ENCODE measurements around the gene ZNF740.

DNA sequence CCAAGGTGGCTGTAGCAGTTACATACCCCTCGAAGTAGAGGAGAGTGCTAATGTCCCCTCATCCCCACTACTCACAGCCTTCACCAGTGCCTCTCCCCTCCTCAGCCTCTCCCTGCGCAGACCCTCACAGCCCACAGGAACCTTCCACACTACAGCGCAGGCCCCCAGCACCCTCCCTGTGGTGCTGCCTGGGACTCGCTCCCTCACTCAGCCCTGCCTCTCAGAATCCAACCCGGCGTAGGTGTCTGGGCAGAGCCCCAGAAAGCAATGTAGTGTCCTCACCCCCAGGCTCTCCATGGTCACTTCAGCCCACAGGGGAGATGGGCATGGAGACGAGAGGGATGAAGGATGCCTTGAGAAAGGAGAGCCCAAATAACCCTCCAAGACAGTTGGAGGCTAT lies 10.9 kb upstream of the ZNF740 start:
- TF ChIP-seq, protein P1, sequence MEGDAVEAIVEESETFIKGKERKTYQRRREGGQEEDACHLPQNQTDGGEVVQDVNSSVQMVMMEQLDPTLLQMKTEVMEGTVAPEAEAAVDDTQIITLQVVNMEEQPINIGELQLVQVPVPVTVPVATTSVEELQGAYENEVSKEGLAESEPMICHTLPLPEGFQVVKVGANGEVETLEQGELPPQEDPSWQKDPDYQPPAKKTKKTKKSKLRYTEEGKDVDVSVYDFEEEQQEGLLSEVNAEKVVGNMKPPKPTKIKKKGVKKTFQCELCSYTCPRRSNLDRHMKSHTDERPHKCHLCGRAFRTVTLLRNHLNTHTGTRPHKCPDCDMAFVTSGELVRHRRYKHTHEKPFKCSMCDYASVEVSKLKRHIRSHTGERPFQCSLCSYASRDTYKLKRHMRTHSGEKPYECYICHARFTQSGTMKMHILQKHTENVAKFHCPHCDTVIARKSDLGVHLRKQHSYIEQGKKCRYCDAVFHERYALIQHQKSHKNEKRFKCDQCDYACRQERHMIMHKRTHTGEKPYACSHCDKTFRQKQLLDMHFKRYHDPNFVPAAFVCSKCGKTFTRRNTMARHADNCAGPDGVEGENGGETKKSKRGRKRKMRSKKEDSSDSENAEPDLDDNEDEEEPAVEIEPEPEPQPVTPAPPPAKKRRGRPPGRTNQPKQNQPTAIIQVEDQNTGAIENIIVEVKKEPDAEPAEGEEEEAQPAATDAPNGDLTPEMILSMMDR (IDR thresholded peaks at IDR 0.05; ENCODE audit: control extremely low read depth in 1 of 3, insufficient read depth in 1 of 3, low read depth in 1 of 3, low read length in 3 of 3), result no peak
- no peak for TF ChIP-seq SP1 (IDR thresholded peaks at IDR 0.05; ENCODE audit: low read depth, low read length)
- TF ChIP-seq EP300 (IDR thresholded peaks at IDR 0.05; ENCODE audit: borderline replicate concordance in 1 of 2, low read depth in 2 of 2, low read length in 2 of 2), result no peak
- TF ChIP-seq JUND (IDR thresholded peaks at IDR 0.05; ENCODE audit: low read length), result no peak
- TF ChIP-seq SRF (IDR thresholded peaks at IDR 0.05; ENCODE audit: low read depth, low read length), result no peak
- TF ChIP-seq, protein P2, sequence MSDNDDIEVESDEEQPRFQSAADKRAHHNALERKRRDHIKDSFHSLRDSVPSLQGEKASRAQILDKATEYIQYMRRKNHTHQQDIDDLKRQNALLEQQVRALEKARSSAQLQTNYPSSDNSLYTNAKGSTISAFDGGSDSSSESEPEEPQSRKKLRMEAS (IDR thresholded peaks at IDR 0.05), result no peak
- TF ChIP-seq CEBPB (IDR thresholded peaks at IDR 0.05; ENCODE audit: low read depth, low read length), result no peak
- TF ChIP-seq, protein P3, sequence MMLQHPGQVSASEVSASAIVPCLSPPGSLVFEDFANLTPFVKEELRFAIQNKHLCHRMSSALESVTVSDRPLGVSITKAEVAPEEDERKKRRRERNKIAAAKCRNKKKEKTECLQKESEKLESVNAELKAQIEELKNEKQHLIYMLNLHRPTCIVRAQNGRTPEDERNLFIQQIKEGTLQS (IDR thresholded peaks at IDR 0.05; ENCODE audit: insufficient read depth, low read depth, low read length), result no peak
- no peak for TF ChIP-seq POLR2A (IDR thresholded peaks at IDR 0.05; ENCODE audit: control extremely low read depth in 1 of 2, low read depth in 2 of 2, low read length in 2 of 2)
